GM19239 (cell line): ENCODE results near the gene ANOS1.

ENCODE experiments used
- DNase-seq: peaks from one replicate; pipeline ENCODE4 v3.0.0; 2011; ENCODE audit warnings: low spot score; ENCODE audit not compliant: insufficient read length
- FAIRE-seq: peaks from 2 replicates; lab custom pipeline; 2011; peaks lifted over from hg19 to GRCh38; lab: Jason Lieb, UNC

The ANOS1 gene

GRCh38 chrX:8720136-8720535, 11.8 kb downstream of the ANOS1 start:
- FAIRE-seq, result no peak
- DNase-seq, result no peak

GRCh38 chrX:8717354-8717753, 14.6 kb downstream of the ANOS1 start:
- FAIRE-seq (no peak), DNase-seq (no peak)

- FAIRE-seq (no peak), DNase-seq (no peak)
Observed at GRCh38 chrX:8714164-8714563, 17.8 kb downstream of the ANOS1 start.

GRCh38 chrX:8711401-8711800, 20.5 kb downstream of the ANOS1 start:
- DNase-seq, result no peak

GRCh38 chrX:8704184-8704583, 27.8 kb downstream of the ANOS1 start:
- FAIRE-seq (no peak), DNase-seq (no peak)

More at GRCh38 chrX:8711401-8711800, 20.5 kb downstream of the ANOS1 start:
- FAIRE-seq, result no peak

GRCh38 chrX:8692871-8693270, 39.1 kb downstream of the ANOS1 start:
- FAIRE-seq (no peak), DNase-seq (no peak)

- no peak for FAIRE-seq
Observed at GRCh38 chrX:8689473-8689872, 42.5 kb downstream of the ANOS1 start.

GRCh38 chrX:8688776-8689175, 43.2 kb downstream of the ANOS1 start:
- DNase-seq, result no peak
- no peak for FAIRE-seq

More at GRCh38 chrX:8689473-8689872, 42.5 kb downstream of the ANOS1 start:
- no peak for DNase-seq

- no peak for DNase-seq
- no peak for FAIRE-seq
Observed at GRCh38 chrX:8684201-8684965, 47.6 kb downstream of the ANOS1 start.

- FAIRE-seq, result no peak
Observed at GRCh38 chrX:8683687-8684086, 48.2 kb downstream of the ANOS1 start.

GRCh38 chrX:8679550-8679949, 52.4 kb downstream of the ANOS1 start:
- FAIRE-seq, result no peak
- DNase-seq, result no peak

More at GRCh38 chrX:8683687-8684086, 48.2 kb downstream of the ANOS1 start:
- DNase-seq, result no peak

- FAIRE-seq (no peak), DNase-seq (no peak)
Observed at GRCh38 chrX:8675006-8675630, 56.8 kb downstream of the ANOS1 start.

- DNase-seq, result no peak
- FAIRE-seq, result peak; percentile 53
Observed at GRCh38 chrX:8673201-8673600, 58.7 kb downstream of the ANOS1 start.

GRCh38 chrX:8672176-8672575, 59.8 kb downstream of the ANOS1 start:
- no peak for FAIRE-seq
- no peak for DNase-seq

- FAIRE-seq, result no peak
Observed at GRCh38 chrX:8668813-8669212, 63.1 kb downstream of the ANOS1 start.

GRCh38 chrX:8663325-8663724, 68.6 kb downstream of the ANOS1 start:
- DNase-seq (no peak), FAIRE-seq (no peak)

More at GRCh38 chrX:8668813-8669212, 63.1 kb downstream of the ANOS1 start:
- DNase-seq, result no peak

GRCh38 chrX:8657883-8658282, 74.1 kb downstream of the ANOS1 start:
- no peak for FAIRE-seq
- no peak for DNase-seq

- FAIRE-seq, result no peak
- DNase-seq, result no peak
Observed at GRCh38 chrX:8653956-8654355, 78.0 kb downstream of the ANOS1 start.

GRCh38 chrX:8649969-8650368, 82.0 kb downstream of the ANOS1 start:
- DNase-seq, result no peak
- no peak for FAIRE-seq

- FAIRE-seq, result no peak
- DNase-seq, result no peak
Observed at GRCh38 chrX:8647176-8647575, 84.8 kb downstream of the ANOS1 start.

GRCh38 chrX:8639949-8640475, 91.9 kb downstream of the ANOS1 start:
- FAIRE-seq (no peak), DNase-seq (no peak)
